HCEC 1CT (cell line): Measurements from ENCODE around the gene HIBADH.

ENCODE experiments used
- DNase-seq: peaks from one replicate; pipeline ENCODE4 v3.0.0-alpha.2; 2017

The HIBADH gene

DNA sequence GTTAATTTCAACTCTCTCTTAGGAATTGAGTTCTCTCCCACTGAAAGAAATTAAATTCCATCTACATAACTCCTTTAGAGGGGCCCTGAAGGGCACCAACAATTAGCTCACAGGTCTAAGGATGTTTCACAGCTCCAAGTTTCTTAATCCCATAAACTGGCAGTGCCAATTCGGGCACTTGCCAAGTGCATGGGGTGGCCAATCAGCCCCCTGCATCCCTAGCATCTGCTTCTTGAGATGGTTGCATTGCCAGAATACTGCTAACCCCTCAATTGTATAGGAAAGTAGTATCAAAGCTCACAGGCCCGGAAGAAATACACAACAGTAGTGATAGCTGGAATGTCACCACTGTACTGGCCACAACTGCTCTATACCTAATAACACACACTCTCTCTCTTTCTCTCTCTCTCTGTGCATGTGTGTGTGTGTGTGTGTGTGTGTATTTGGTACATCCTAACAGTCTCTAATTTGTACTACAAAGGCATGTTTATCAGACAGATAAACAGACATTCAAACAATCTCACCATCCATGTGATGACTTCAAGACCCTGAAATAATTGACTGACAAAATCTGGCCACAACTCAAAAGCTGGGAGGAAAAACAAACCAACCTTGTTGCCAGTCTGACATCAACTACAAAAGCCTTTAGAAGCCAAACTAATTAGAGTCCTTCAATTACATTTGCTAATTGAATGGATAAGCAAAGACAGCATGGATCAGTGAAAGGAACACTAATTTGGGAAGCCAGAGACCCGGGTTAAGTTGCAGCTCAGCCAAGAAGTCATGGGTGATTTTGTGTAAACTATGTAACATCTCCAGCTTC, 27.8 kb downstream of the HIBADH start:
- DNase-seq: no peak

DNA sequence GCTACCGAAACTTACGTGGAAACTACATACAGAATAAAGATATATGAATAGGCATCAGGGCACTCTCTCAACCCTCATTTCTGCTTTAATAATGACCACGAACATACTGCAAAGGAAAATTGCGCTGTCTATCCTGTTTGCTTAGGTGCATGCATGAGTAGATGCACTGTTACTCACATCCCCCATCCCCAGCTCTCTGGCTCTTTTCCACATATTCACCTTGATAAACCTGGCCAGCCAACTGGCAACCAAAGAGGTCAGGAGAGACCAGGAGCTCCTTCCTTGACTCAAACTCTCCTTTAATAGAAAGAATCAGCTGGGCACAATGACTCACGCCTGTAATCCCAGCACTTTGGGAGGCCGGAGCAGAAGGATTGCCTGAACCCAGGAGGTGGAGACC, 29.6 kb downstream of the HIBADH start:
- DNase-seq: no peak

DNA sequence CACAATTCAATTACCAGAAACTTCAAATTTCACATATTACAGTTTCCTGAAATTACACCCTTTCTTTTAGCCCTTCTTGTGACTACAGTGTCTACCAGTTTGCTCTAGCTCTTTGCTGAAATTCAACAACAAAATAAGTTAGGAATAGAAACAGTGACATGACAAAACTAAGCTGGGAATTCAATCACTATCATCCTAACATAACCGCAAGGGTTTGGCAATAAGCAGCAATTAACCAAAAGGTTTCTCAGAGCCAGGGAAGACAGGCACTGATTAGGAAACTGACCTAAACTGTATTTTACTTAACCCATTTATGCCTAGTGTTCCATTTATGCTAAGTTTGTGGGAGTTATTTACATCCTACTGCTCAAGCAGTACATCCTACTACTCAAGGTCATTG, 31.3 kb downstream of the HIBADH start:
- no peak for DNase-seq

DNA sequence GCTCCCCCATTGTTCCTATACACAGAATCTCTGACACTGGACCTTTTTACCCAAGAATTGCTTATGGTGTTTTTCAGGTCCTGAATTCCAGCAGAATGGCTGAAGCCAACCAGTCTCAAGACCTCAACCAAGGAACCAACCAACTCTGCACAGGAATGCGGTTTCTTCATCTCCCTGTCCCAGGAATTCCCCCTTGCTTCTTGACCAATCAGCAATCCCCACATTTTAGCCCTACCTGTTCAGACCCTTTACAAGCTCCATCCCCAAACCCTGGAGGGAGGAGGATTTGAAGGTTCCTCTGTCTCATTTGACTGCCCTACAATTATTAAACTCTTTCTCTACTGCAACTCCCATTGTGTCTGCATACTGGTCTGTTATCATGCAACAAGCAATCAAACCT, 35.5 kb downstream of the HIBADH start:
- DNase-seq: no peak

DNA sequence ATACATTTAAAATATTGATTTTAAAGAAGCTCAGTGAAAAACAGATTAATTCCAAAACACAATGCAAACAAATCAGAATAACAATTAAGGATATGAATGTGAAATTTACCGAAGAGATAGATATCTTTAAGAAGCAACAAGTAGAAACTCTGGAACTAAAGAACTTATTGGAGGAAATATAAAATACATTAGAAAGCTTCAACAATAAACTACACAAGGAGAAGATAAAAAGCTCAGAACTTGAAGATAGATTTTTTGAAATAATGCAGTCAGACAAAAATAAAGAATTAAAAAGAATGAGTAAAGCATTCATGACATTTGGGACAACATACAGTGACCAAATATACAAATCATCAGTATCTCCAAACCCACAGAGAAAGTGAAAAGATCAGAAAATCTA, 43.2 kb downstream of the HIBADH start:
- DNase-seq: no peak

DNA sequence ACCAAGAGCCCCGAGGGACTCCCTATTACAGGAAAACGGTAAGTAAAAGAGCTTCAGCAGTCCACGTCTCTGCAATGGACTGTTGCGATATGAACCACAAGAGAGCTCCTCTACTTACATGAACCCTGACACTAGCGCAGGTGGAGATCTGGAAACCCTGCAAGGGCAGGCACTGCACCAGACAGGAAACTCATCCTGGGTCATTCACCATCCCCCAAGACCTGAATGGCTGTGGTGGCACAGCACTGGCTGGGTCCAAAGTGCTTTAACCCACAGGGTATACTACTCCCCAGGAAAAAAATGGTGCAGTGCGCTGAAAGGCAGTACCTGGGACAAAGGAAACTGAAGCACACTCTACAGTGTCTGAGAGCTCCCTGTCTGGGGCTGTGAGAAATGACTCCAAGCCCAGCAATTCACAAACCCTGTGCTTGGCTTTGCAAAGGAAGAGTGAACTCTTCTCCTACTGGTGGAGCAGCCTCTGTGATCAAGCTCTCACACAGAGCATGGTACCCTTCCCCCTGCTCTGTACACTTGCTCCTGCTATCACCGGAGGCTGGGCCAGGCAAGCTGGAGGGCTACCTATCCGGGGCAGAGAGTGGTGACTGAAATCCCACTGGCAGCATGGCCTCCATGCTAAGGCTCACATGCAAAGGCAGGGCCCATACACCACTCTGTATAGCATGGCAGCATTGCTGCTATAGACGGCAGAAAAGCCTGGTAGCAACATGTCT, 44.9 kb downstream of the HIBADH start:
- no peak for DNase-seq

DNA sequence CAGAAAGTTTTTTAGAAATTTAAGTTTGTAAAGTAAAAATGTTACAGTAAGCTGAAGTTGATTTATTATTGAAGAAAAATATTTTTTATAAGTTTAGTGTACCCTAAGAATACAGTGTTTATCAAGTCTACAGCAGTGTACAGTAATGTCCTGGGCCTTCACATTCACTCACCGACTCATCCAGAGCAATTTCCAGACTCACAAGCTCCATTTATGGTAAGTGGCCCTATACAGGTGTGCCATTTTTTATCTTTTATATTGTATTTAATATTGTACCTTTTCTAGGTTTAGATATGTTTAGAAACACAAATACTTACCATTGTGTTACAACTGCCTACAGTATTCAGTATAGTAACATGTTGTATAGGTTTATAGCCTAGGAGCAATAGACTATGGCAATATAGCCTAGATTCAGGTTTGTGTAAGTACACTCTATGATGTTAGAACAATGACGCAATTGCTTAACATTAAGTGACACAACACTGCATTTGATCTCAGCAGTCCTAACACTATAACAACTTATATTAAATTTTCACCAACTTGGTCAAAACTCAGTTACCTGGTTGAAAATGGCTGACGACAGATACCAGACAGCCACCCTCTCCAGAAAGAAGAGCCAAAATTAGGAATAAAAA, 45.7 kb downstream of the HIBADH start:
- no peak for DNase-seq

DNA sequence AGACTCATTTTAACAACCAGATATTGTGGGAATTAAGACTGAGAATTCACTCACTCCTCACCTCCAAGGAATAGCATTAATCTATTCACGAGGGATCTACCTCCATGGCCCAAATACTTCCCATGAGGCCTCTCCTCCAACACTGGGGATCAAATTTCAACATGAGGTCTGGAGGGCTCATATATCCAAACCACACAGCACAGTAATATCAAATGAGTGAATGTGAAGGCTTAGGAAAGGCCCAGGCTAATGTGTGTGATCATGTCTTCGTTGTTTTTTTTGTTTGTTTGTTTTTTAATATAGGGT, 46.5 kb downstream of the HIBADH start:
- DNase-seq: no peak

DNA sequence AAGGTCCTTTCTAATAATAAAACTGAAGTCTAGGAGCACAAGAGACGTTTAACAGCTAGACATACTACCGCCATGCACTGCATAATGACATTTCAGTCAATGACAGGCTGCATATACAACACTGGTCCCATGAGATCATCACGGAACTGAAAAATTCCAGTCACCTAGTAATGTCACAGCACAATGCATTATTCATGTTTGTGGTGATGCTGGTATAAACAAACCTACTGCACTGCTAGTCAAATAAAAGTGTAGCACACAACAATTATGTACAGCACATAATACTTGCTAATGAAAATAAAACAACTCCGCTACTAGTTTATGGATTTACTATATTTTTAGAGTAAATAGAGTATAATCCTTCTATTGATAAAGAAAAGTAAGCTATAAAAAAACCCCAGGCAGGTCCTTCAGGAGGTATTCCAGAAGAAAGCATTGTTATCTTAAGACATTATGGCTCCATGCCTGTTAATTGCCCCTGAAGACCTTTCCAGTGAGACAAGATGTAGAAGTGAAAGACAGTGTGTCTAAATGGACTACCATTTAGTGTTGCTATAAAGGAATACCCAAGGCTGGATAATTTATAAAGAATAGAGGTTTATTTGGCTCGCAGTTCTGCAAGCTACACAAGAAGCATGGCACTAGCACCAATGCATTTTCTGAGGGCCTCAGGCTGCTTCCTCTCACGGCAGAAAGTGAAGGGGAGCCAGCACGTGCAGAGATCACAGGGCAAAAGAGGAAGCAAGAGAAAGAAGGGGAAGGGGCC, 47.1 kb downstream of the HIBADH start:
- DNase-seq: no peak

DNA sequence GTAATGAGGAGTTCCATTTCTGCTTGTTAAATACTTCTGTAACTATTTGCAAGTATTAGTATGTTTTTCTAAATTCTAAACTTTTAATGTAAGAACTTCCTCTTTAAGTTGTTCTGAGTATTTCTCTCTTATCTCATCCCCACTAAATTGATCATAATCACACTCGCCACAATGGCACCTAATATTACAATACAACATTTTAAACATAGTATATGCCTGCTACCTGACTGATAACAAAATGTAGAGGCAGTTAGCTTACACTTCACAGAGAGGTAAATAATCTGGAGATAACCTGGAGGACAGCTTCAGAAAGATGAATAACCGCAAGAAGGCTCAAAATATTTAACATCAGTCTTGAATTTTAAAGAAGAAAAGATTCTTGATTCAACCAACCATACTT, 48.6 kb downstream of the HIBADH start:
- DNase-seq: no peak

DNA sequence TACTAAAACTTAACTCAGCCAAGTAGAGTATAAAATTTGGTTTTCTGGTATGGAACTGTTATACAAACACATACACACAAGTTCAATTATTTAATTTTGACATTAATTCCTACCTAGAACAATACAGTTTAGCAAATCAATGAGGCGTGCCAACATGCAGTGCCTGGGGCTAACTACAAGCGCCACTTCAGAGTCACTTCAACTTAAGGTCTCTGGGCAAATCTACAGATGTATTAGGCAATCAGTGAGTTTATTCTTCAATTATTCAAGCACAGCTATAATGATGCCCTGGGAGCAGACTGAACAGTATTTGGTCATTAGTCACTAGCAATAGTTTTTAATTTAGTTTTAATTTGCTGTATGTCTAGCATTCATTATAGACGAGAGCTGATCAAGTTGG, 51.6 kb downstream of the HIBADH start:
- no peak for DNase-seq

DNA sequence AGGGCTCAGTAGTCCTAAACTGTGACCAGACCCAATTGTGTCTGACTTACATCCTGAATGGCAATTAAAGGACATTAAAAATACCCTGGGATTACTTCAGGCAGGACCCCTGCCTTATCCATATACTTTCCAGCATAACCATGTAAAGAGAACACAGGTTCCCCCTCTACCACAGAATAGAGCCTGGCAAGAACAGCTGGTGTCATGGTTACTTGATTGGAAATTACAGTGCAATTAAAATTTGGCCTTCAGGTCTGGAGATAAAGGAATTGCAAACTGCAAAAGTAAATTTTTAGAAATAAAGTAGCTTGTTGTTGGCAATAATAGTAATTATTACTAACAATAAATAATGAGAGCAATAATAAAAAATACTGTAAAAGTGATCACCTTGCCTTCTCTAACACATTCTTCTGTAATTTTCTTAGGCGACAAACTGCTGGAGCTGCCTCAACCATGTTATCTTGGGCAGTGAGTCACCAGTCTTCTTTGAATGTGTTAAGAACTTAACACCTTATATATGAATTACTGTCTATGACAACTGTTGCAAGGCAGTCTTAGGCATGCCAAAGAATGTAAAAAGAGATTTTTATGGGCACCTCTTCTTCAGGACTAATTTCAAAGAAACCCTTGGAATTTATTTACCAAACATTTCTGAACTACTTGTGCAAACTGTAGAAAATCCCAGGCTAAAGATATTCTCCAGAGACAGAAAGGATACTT, 53.7 kb downstream of the HIBADH start:
- no peak for DNase-seq

DNA sequence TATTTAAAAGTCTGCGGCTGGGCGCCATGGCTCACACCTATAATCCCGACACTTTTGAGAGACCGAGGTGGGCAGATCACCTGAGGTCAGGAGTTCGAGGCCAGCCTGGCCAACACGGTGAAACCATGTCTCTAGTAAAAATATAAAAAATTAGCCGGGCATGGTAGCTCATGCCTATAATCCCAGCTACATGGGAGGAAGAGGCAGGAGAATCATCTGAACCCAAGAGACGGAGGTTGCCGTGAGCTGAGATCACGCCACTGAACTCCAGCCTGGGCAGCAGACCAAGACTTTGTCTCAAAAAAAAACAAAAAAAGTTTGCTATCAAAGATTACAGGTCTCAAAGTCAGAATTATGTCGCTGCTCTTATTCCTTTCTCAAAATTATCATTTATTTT, 55.5 kb downstream of the HIBADH start:
- no peak for DNase-seq

DNA sequence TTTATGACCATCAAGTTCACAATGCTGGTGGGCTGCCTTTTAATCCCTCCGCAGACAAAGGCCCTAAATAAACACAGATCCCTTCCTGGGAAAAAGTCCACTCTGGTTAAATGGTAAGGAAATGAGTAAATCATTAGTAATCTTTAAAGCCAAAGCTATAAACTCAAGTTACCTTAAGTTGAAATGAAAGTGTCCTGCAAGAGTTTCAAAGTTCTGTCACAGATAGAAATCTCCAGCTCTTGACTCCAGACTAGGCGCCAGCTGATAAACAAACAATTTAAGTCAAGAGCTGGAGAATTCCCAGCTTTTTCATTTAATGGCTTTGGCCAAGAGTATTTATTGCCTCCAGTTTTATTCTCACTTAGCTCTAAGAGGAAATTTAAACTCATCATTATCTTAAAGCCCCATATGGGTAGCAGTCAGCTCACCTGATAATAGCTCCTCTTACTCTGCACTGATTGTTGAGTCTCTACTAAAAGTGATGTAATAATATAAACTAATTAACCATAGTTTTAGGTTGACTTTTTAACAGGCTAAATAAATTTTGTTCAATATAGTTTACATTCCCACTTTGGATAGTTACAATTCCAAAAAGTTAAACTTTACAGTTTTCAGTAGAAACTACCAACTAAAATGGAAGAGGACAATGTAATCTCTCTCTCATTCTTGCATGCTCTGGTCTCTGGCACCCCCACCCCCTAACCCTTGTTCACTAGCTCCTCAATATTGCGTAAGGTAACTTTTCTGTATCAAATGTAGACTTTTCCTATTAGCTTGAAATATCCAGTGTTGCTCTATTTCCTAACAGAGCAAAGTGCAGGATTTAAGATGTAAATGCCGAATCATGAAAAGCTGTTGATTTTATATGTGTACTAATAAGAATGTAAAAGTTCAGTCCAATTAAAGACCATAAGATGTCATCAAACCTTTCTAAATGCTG, 56.1 kb downstream of the HIBADH start:
- peak; percentile 83 for DNase-seq

DNA sequence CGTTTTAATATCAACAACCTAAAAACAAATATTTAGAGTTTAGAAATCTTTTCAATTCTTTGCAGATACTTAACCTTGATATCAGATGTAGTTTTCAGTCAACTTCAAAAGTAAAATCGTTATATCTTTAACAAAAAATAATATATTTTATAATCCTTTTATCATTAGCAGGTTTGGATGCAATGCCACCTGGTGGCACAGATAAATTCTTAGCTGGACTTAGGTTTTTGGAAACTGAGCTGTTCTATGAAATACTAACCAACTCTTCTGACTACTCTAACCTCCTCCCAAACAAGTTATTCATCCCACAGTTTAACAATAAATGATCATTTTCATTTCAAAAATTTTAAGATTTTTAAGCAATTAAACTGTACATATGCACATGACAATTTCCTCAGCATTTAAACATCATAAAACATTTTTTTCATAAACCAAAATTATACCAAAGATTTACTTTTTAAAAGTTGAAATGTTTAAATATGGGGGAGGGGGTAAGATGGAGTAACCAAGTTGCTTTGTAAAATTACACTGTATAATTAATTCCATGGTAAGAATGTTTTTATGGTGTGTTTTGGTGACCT, 56.9 kb downstream of the HIBADH start:
- DNase-seq: peak; percentile 61

DNA sequence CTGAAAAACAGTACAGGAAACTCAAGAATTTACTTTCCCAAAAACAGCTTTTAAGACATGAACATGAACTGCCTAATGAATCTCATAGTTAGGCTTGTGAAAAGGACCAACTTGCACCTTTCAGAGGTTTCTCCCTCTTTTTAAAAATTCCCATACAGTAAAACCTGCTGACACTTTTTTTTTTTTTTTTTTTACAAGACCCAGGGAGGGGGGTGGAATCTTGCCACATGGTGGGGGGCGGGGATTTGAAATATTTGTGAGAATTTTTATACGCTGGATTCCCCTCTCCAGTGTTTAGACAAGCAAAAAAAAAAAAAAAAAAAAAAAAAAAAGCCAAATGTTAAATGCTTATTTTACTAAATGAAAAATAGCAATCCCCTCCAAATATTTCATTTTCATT, 57.4 kb downstream of the HIBADH start:
- no peak for DNase-seq

DNA sequence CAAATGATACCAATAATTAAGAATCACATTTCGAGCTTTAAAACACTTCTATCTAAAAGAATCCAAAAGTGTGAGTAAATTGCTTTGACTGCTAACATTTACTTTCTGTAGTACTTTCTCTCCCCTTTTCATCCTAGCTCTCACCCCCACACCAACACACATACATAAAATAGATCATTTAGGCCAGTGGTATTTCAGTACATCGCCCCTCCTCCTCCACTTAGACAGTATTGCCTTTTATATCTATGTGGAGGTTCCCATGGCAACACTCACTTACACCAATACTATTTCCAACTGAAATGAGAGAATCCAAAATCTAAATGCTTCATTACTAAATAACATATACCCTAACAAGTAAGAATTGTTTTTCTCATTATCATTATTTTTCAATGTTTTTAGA, 58.9 kb downstream of the HIBADH start:
- DNase-seq: no peak

DNA sequence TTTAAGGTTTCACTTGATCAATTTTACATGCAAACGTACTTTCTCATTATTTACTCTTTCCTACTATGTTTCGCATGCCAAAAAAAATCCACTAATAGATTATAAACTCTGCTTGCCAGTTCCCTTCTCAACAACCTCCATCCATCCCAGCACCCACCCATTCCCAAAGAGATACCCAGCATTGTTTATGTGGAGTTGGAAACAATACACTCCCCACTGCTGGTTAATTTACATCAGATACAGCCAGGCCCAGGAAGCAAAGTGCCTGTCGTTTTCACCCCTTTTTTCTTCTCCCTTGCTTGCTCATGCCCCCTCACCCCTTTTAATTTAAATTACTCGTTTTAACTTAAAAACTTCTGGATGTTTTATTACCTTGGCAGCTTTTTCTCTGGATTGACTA, 59.9 kb downstream of the HIBADH start:
- no peak for DNase-seq

DNA sequence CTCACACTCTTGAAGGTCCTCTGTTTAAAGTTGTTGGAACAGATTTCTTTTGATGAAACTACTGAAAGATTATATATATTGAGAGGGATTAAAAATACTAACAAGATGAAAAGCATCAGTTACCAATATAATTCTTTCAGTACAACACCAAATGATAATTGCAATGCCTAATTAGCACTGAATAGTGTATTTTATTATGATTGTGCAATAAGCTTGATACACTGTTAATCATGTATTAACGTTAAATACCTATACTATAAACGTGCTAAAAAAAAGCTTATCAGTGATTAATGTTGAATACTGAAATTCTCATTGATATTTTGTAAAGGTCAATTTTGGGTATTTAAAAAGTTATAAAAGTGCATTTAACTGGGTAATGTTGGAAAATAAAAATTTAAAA, 61.5 kb downstream of the HIBADH start:
- no peak for DNase-seq

DNA sequence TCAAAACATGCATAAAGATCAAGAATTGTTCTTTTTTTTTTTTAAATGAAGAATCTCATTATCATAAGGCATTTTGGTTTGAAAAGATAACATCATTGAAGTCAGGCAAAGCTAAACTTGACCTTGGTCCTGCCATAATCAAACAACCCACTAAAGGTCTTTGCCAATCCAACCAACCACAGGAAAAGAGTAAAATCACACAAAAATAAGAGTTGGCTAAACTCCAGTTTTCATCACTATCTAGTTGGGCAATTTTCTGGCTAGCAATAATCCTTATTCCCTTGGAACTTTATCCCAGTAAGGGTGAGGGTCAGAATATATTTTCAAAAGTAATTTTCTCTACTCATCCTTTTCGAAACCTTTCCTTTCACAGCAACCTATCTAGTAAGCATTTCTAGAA, 62.4 kb downstream of the HIBADH start:
- DNase-seq: no peak

DNA sequence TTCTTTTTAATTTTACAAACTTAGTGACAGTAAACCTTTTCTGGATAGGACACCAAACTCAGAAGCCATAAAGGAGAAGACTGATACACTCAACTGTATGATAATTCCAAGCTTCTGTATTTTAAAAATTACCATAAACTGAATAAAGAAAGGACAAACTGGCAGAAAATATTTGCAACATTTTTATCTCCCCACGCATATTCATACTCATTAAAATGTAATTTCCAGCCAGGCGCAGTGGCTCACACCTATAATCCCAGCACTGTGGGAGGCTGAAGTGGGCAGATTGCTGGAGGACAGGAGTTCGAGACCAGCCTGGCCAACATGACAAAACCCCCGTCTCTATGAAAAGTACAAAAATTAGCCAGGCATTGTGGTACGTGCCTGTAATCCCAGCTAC, 67.7 kb downstream of the HIBADH start:
- DNase-seq: no peak
